CD4-positive, alpha-beta T cell treated with Interleukin-6 at 100 ng/mL for 8 hours (primary cell): Measurements from ENCODE around the gene BEGAIN.

Experiments
- DNase-seq: peaks from one replicate; pipeline ENCODE4 v3.0.0-alpha.2; 2020; ENCODE audit warnings: mixed read lengths, low spot score

The BEGAIN gene

GRCh38 chr14:100601064-100601463 is 13.8 kb upstream of the BEGAIN start:
- no peak for DNase-seq

GRCh38 chr14:100599981-100600380 is 12.8 kb upstream of the BEGAIN start:
- DNase-seq, result no peak

GRCh38 chr14:100594625-100594951 is 7.4 kb upstream of the BEGAIN start:
- DNase-seq, result no peak

- DNase-seq, result no peak
Measured at GRCh38 chr14:100593751-100594624, 6.8 kb upstream of the BEGAIN start.

- no peak for DNase-seq
Measured at GRCh38 chr14:100592972-100593371, 5.8 kb upstream of the BEGAIN start.

- DNase-seq, result no peak
Measured at GRCh38 chr14:100592461-100592891, 5.3 kb upstream of the BEGAIN start.

GRCh38 chr14:100591453-100592371 is 4.5 kb upstream of the BEGAIN start:
- no peak for DNase-seq

- DNase-seq, result no peak
Measured at GRCh38 chr14:100590726-100591452, 3.7 kb upstream of the BEGAIN start.

- no peak for DNase-seq
Measured at GRCh38 chr14:100589760-100590469, 2.7 kb upstream of the BEGAIN start.

GRCh38 chr14:100589071-100589759 is 2.0 kb upstream of the BEGAIN start:
- DNase-seq, result no peak

GRCh38 chr14:100588671-100589070 is 1.5 kb upstream of the BEGAIN start:
- DNase-seq, result no peak

- DNase-seq, result no peak
Measured at GRCh38 chr14:100587763-100588411, 670 bp upstream of the BEGAIN start.

- no peak for DNase-seq
Measured at GRCh38 chr14:100586403-100587085, 673 bp downstream of the BEGAIN start.

- DNase-seq, result no peak
Measured at GRCh38 chr14:100586153-100586402, 1.1 kb downstream of the BEGAIN start.

GRCh38 chr14:100585448-100586152 is 1.6 kb downstream of the BEGAIN start:
- DNase-seq, result no peak

- DNase-seq, result no peak
Measured at GRCh38 chr14:100584056-100585031, 2.9 kb downstream of the BEGAIN start.

- DNase-seq, result no peak
Measured at GRCh38 chr14:100583245-100583644, 4.0 kb downstream of the BEGAIN start.

- DNase-seq, result no peak
Measured at GRCh38 chr14:100582496-100583165, 4.6 kb downstream of the BEGAIN start.
